ENCODE measurements around the gene TRIM4.
"Not testable (repeated sequence)": the region's sequence is repeated elsewhere in the genome, so short reads cannot be mapped to it uniquely, and the experiment has no call there.

Gene TRIM4

GRCh38 chr7:99918959-99919813 is at the start of gene TRIM4:
TRIM4 (minus strand) TSS chr7:99919530; CDS start chr7:99919401, 129 bp downstream.
- DNase-seq (ENCODE audit: low read depth in 2 of 2): peak; percentile 76 to 84

GRCh38 chr7:99958564-99959227 is 39.4 kb upstream of the TRIM4 start:
- DNase-seq (ENCODE audit: low read depth in 2 of 2): no peak

- DNase-seq (ENCODE audit: low read depth in 2 of 2): no peak
Measured at GRCh38 chr7:99955247-99955646, 35.9 kb upstream of the TRIM4 start.

GRCh38 chr7:99954643-99955042 is 35.3 kb upstream of the TRIM4 start:
- DNase-seq (ENCODE audit: low read depth in 2 of 2): not testable (repeated sequence)

- no peak for DNase-seq (ENCODE audit: low read depth in 2 of 2)
Measured at GRCh38 chr7:99953649-99954048, 34.3 kb upstream of the TRIM4 start.

- not testable (repeated sequence) for DNase-seq (ENCODE audit: low read depth in 2 of 2)
Measured at GRCh38 chr7:99952649-99953048, 33.3 kb upstream of the TRIM4 start.

GRCh38 chr7:99950819-99951218 is 31.5 kb upstream of the TRIM4 start:
- DNase-seq (ENCODE audit: low read depth in 2 of 2): not testable (repeated sequence)

- no peak for DNase-seq (ENCODE audit: low read depth in 2 of 2)
Measured at GRCh38 chr7:99949645-99950228, 30.4 kb upstream of the TRIM4 start.

- DNase-seq (ENCODE audit: low read depth in 2 of 2): no peak
Measured at GRCh38 chr7:99947608-99948007, 28.3 kb upstream of the TRIM4 start.

- no peak for DNase-seq (ENCODE audit: low read depth in 2 of 2)
Measured at GRCh38 chr7:99944497-99945070, 25.3 kb upstream of the TRIM4 start.

- DNase-seq (ENCODE audit: low read depth in 2 of 2): no peak
Measured at GRCh38 chr7:99943641-99944496, 24.5 kb upstream of the TRIM4 start.

- DNase-seq (ENCODE audit: low read depth in 2 of 2): no peak
Measured at GRCh38 chr7:99938296-99938695, 19.0 kb upstream of the TRIM4 start.

GRCh38 chr7:99935009-99935408 is 15.7 kb upstream of the TRIM4 start:
- DNase-seq (ENCODE audit: low read depth in 2 of 2): not testable (repeated sequence)

- no peak for DNase-seq (ENCODE audit: low read depth in 2 of 2)
Measured at GRCh38 chr7:99930376-99930775, 11.0 kb upstream of the TRIM4 start.

GRCh38 chr7:99929730-99930053 is 10.4 kb upstream of the TRIM4 start:
- DNase-seq (ENCODE audit: low read depth in 2 of 2): no peak

GRCh38 chr7:99928994-99929729 is 9.8 kb upstream of the TRIM4 start, which contains the start of gene GJC3:
GJC3 (minus strand) TSS chr7:99929620; CDS start chr7:99929620, 0 bp downstream.
- no peak for DNase-seq (ENCODE audit: low read depth in 2 of 2)

GRCh38 chr7:99928188-99928587 is 8.9 kb upstream of the TRIM4 start:
- DNase-seq (ENCODE audit: low read depth in 2 of 2): no peak

GRCh38 chr7:99927536-99927935 is 8.2 kb upstream of the TRIM4 start:
- DNase-seq (ENCODE audit: low read depth in 2 of 2): no peak

- no peak for DNase-seq (ENCODE audit: low read depth in 2 of 2)
Measured at GRCh38 chr7:99926321-99926720, 7.0 kb upstream of the TRIM4 start.

- no peak for DNase-seq (ENCODE audit: low read depth in 2 of 2)
Measured at GRCh38 chr7:99923200-99923599, 3.9 kb upstream of the TRIM4 start.

- DNase-seq (ENCODE audit: low read depth in 2 of 2): no peak
Measured at GRCh38 chr7:99920149-99920548, 819 bp upstream of the TRIM4 start.

Measured in stimulated activated CD8-positive, alpha-beta memory T cell treated with anti-CD3 and anti-CD28 coated beads, Interleukin-2, amount 100 ng/mL, for 1 hour (primary cell).